Muscle of leg (tissue), 11 donors: ENCODE measurements around the gene TMEM14B. TPM values are rescaled to one million over a fixed set of nuclear protein-coding genes. Genes with fewer than 3 reads are reported as not detected.
"Not testable (repeated sequence)": the region's sequence is repeated elsewhere in the genome, so short reads cannot be mapped to it uniquely, and the experiment has no call there.

Source experiments
- DNase-seq: peaks from one replicate; pipeline ENCODE4 v3.0.0; 2013
- H3K27ac ChIP-seq: one replicate; pipeline ENCODE4 v1.5.1; 2013; ENCODE audit warnings: mild to moderate bottlenecking, low read length, control low read depth
- H3K27me3 ChIP-seq: one replicate; pipeline ENCODE4 v1.6.1; 2013; ENCODE audit warnings: low read length; ENCODE audit not compliant: control insufficient read depth, insufficient read depth
- H3K36me3 ChIP-seq: one replicate; pipeline ENCODE4 v1.6.1; 2013; ENCODE audit warnings: low read length; ENCODE audit not compliant: control insufficient read depth, insufficient read depth
- H3K4me1 ChIP-seq: one replicate; pipeline ENCODE4 v1.6.1; 2013; ENCODE audit warnings: low read length; ENCODE audit not compliant: control insufficient read depth, insufficient read depth
- H3K4me3 ChIP-seq: one replicate; pipeline ENCODE4 v1.5.1; 2013; ENCODE audit warnings: low read length, control low read depth
- H3K9me3 ChIP-seq: replicated peaks from 2 replicates; pipeline ENCODE4 v1.6.1; 2013; ENCODE audit warnings: low read depth, low read length; ENCODE audit not compliant: control insufficient read depth
- WGBS: methylation state at CpG from one replicate; pipeline ENCODE4 v1.1.5; 2013; ENCODE audit warnings: missing lambda C conversion rate; ENCODE audit not compliant: insufficient coverage; 5-methylcytosine and 5-hydroxymethylcytosine counted together
- polyA plus RNA-seq, 8 donors: library from polyadenylated mRNA; unstranded; fragments of 120-200 nt; gene quantifications; one replicate each; pipeline versions ENCODE4 v1.2.1 to v1.2.3, GENCODE V29; 2013; ENCODE audit warnings: inconsistent platforms in 1 of 8, low replicate concordance in 1 of 8; ENCODE audit not compliant: insufficient read length in 8 of 8, insufficient read depth in 1 of 8
- total RNA-seq: library from RNA; stranded (reverse); fragments of 120-200 nt; gene quantifications from one replicate; pipeline ENCODE4 v1.2.4, GENCODE V29; 2013

TMEM14B gene
- total and polyA plus RNA-seq, 9 donors: 61.4 to 74.1 (median 69.3) TPM

DNA sequence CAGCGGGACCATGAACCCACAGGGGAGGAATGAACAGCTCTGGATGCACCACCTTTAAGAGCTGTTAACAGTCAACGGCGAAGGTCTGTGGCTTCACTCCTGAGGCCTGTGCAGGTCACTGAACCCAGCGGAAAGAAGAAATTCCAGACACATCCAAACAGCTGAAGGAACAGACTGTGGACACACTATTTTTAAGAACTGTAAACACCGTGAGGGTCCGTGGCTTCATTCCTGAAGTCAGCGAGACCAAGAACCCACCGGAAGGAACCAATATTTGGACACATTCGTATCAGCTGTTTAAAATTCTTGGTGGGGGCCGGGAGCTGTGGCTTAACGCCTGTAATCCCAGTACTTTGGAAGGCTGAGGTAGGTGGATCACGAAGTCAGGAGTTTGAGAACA, 5.4 kb upstream of the TMEM14B start:
- DNase-seq: no peak
- no peaks in the 10 kb centered on the region for H3K9me3 ChIP-seq
- H3K4me1 ChIP-seq: peaks cover 8% of the 10 kb centered on the region
- H3K27ac ChIP-seq: peak overlapping the region; percentile 7
- H3K36me3 ChIP-seq: peaks cover 5% of the 10 kb centered on the region
- H3K4me3 ChIP-seq: no peak overlapping the region
- WGBS: 78% methylated on average over 11 of the region's 12 CpGs
- H3K27me3 ChIP-seq: no peaks in the 10 kb centered on the region

GRCh38 chr6:10743515-10743914, 4.1 kb upstream of the TMEM14B start:
- no peak for DNase-seq
- Histone ChIP-seq H3K27me3 (no peaks in the 10 kb centered on the region), H3K27ac (no peak overlapping the region), H3K36me3 (peaks cover 5% of the 10 kb centered on the region), H3K9me3 (no peaks in the 10 kb centered on the region), H3K4me3 (no peak overlapping the region), H3K4me1 (peaks cover 12% of the 10 kb centered on the region)
- no CpG with 5 or more reads among the region's 6 CpGs for WGBS

DNA sequence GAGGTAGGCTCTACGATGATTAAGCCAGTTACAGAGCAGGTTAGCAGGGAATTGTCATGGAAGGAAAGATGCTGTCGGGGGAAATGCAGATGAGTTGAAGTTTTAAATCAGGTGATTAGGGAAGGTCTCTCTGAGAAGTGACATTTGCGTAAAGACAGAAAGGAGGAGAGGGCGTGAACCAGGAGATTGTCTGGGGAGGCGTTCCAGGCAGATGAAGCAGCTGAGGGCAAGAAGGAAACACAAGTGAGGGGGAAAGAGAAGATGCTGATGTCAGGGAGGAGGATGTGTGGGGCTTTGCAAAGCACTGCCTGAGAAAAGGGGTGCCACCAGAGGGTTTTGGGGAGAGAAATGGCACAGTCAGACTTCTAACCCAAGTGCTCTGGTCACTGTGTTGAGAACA, 2.5 kb upstream of the TMEM14B start:
- Histone ChIP-seq H3K27me3 (no peaks in the 10 kb centered on the region), H3K27ac (no peak overlapping the region), H3K4me1 (peaks cover 20% of the 10 kb centered on the region), H3K36me3 (peaks cover 18% of the 10 kb centered on the region), H3K4me3 (no peak overlapping the region), H3K9me3 (no peaks in the 10 kb centered on the region)
- DNase-seq: no peak
- WGBS: 76% methylated on average over 5 of the region's 5 CpGs

- H3K27ac ChIP-seq: peak overlapping the region; percentile 81
- 42% methylated on average over 7 of the region's 9 CpGs for WGBS
- peaks cover 20% of the 10 kb centered on the region for H3K4me1 ChIP-seq
- DNase-seq: no peak
- no peaks in the 10 kb centered on the region for H3K9me3 ChIP-seq
- H3K27me3 ChIP-seq: no peaks in the 10 kb centered on the region
- H3K4me3 ChIP-seq: peak overlapping the region; percentile 86
- H3K36me3 ChIP-seq: peaks cover 29% of the 10 kb centered on the region
These were observed 722 bp upstream of the TMEM14B start for GRCh38 chr6:10746915-10747250.

- Histone ChIP-seq H3K36me3 (peaks cover 47% of the 10 kb centered on the region), H3K27me3 (no peaks in the 10 kb centered on the region), H3K4me3 (no peak overlapping the region), H3K27ac (no peak overlapping the region), H3K9me3 (no peaks in the 10 kb centered on the region), H3K4me1 (peaks cover 20% of the 10 kb centered on the region)
- 20% methylated on average over 1 of the region's 2 CpGs for whole genome bisulfite sequencing
- no peak for DNase-seq
These were observed 2.1 kb downstream of the TMEM14B start for GRCh38 chr6:10749734-10750133.

DNA sequence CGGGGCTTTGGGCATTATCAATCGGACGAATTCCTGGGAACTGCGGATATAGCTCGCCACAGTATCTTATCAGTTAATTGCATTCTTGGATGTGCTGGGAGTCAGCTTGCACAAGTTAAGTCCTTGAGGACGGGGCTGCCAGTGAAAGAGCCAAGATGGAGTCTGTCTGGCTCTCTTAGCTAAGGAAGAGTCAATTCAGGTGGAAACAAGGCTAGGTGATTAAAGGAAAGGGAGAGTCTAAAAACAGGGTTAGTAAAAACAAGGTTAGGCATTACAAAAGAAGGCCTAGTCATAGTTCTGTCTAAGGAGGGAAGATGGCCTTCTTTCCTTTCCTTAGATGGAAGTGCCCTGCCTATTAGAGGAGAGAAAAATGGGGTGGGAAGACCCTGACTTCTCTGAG, 3.0 kb downstream of the TMEM14B start:
- not testable (repeated sequence) for H3K9me3 ChIP-seq, H3K27me3 ChIP-seq, H3K27ac ChIP-seq, DNase-seq, H3K4me3 ChIP-seq
- H3K4me1 ChIP-seq: peaks cover 20% of the 10 kb centered on the region
- WGBS: 84% methylated on average over 5 of the region's 6 CpGs
- peaks cover 53% of the 10 kb centered on the region for H3K36me3 ChIP-seq

- H3K4me3 ChIP-seq, DNase-seq, H3K27me3 ChIP-seq, H3K9me3 ChIP-seq, H3K27ac ChIP-seq: not testable (repeated sequence)
- peaks cover 59% of the 10 kb centered on the region for H3K36me3 ChIP-seq
- peaks cover 17% of the 10 kb centered on the region for H3K4me1 ChIP-seq
- 100% methylated on average over 1 of the region's 5 CpGs for WGBS
These were observed 4.2 kb downstream of the TMEM14B start for GRCh38 chr6:10751757-10752156.

DNA sequence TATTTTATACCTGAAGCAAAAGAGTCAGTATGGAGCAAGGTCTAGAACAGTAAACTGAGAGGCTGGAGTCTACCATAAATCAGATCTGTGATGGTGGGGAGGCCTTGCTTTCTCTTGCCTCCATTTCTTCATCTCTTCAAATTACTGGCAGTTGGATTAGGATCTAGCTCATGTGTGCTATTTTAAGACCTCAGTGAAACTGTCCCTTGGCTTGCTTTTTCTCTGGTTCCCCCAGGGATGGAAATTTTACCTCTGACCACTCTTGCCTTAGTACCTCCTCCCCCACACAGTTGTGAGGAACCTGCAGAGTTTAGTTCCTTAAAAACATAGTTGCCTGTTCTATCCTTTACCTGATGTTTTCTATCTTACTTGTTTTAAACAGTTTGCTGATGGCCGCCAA, 8.5 kb downstream of the TMEM14B start:
- H3K9me3 ChIP-seq: no peaks in the 10 kb centered on the region
- no peaks in the 10 kb centered on the region for H3K4me1 ChIP-seq
- H3K36me3 ChIP-seq: peaks cover 55% of the 10 kb centered on the region
- no peak overlapping the region for H3K4me3 ChIP-seq
- H3K27me3 ChIP-seq: no peaks in the 10 kb centered on the region
- no peak for DNase-seq
- no peak overlapping the region for H3K27ac ChIP-seq
- no CpG with 5 or more reads among the region's 1 CpG for WGBS

DNA sequence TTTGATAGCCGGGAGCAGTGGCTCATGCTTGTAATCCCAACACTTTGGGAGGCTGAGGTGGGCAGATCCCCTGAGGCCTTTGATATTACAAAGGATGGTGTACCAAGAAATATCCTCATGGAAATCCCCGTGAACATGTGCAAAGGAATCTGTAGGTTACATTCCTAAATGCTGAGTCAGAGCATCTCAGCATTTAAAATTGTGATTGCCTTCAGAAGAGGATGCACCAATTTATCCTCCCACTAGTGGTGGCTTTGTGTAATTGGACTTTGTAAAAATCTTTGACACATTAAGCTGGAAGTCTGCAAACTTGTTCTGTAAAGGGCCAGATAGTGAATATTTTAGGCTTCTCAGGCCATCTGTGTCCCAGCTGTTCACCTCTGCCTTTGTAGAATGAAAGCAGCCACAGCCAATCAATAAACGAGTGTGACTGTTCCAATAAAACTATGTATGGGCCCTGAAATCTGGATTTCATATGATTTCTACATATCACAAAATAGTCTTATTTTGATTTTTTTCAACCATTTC, 11.8 kb downstream of the TMEM14B start:
- Histone ChIP-seq H3K36me3 (peaks cover 27% of the 10 kb centered on the region), H3K27ac (no peak overlapping the region), H3K27me3 (no peaks in the 10 kb centered on the region), H3K4me1 (no peaks in the 10 kb centered on the region), H3K9me3 (no peaks in the 10 kb centered on the region), H3K4me3 (no peak overlapping the region)
- peak; percentile 37 for DNase-seq
- 60% methylated on average over 1 of the region's 3 CpGs for WGBS

GRCh38 chr6:10759884-10760329, 12.3 kb downstream of the TMEM14B start:
- H3K9me3 ChIP-seq: no peaks in the 10 kb centered on the region
- H3K27me3 ChIP-seq: no peaks in the 10 kb centered on the region
- peaks cover 23% of the 10 kb centered on the region for H3K36me3 ChIP-seq
- DNase-seq: no peak
- WGBS: 57% methylated on average over 6 of the region's 6 CpGs
- no peak overlapping the region for H3K4me3 ChIP-seq
- no peak overlapping the region for H3K27ac ChIP-seq
- H3K4me1 ChIP-seq: no peaks in the 10 kb centered on the region

- Histone ChIP-seq H3K27ac (no peak overlapping the region), H3K9me3 (no peaks in the 10 kb centered on the region), H3K27me3 (no peaks in the 10 kb centered on the region), H3K36me3 (peaks cover 5% of the 10 kb centered on the region), H3K4me1 (no peaks in the 10 kb centered on the region), H3K4me3 (no peak overlapping the region)
- DNase-seq: peak; percentile 16
- WGBS: no CpG with 5 or more reads among the region's 2 CpGs
These were observed 15.4 kb downstream of the TMEM14B start for GRCh38 chr6:10763006-10763405.
